OCI-LY7 (cell line): ENCODE data around the gene RAB8A. TPM values are rescaled to one million over a fixed set of nuclear protein-coding genes. Genes with fewer than 3 reads are reported as not detected.

Experiments used
- BruUV-seq: library from RNA; stranded (reverse); fragments of 400-500 nt; replicated peaks from 2 replicates; lab custom pipeline; 2021; lab: Mats Ljungman, UMichigan
- CTCF ChIA-PET: fragments of 300-600 bp; sonication (Branson Sonifier 250); formaldehyde crosslinking; loops from one replicate; lab custom pipeline; 2022; ENCODE audit warnings: antibody characterized with exemption; ENCODE audit not compliant: unreplicated experiment; lab: Charles Lee
- POLR2A ChIA-PET: fragments of 300-600 bp; sonication (Branson Sonifier 250); formaldehyde crosslinking; loops from one replicate; lab custom pipeline; 2022; ENCODE audit warnings: antibody characterized with exemption; lab: Charles Lee
- DNase-seq: peaks from one replicate; pipeline ENCODE4 v3.0.0-alpha.2; 2015; ENCODE audit warnings: low spot score
- H2AFZ ChIP-seq: fragments of 200-600 bp; sonication (generic), shearing (Covaris generic); 2 replicates; pipeline ENCODE4 v1.6.1; 2014; ENCODE audit warnings: mild to moderate bottlenecking, antibody characterized with exemption, low read length, moderate library complexity
- H3K27ac ChIP-seq: fragments of 200-600 bp; sonication (generic); 2 replicates; pipeline ENCODE4 v1.5.1; 2014; ENCODE audit warnings: mixed run types, low read depth, mild to moderate bottlenecking, moderate library complexity, low read length, inconsistent platforms; ENCODE audit not compliant: poor library complexity, severe bottlenecking
- H3K36me3 ChIP-seq: fragments of 200-600 bp; sonication (generic); 2 replicates; pipeline ENCODE4 v1.6.1; 2014; ENCODE audit warnings: mild to moderate bottlenecking, antibody characterized with exemption, low read length, moderate library complexity, mixed read lengths; ENCODE audit not compliant: insufficient read depth
- H3K4me1 ChIP-seq: fragments of 200-600 bp; sonication (generic); 2 replicates; pipeline ENCODE4 v1.5.1; 2014; ENCODE audit warnings: mild to moderate bottlenecking, low read length; ENCODE audit not compliant: insufficient read depth, poor library complexity, severe bottlenecking
- H3K4me2 ChIP-seq: fragments of 200-600 bp; sonication (generic); 2 replicates; pipeline ENCODE4 v1.6.1; 2014; ENCODE audit warnings: mild to moderate bottlenecking, low read length
- H3K4me3 ChIP-seq: fragments of 200-600 bp; sonication (generic); 2 replicates; pipeline ENCODE4 v1.5.1; 2014; ENCODE audit warnings: mild to moderate bottlenecking, low read depth, low read length; ENCODE audit not compliant: poor library complexity, severe bottlenecking
- H3K79me2 ChIP-seq: fragments of 200-600 bp; sonication (generic); 2 replicates; pipeline ENCODE4 v1.6.1; 2016; ENCODE audit warnings: low read depth, mild to moderate bottlenecking, low read length, moderate library complexity, mixed read lengths; ENCODE audit not compliant: insufficient read depth
- H3K9me2 ChIP-seq: fragments of 200-600 bp; sonication (generic); 2 replicates; pipeline ENCODE4 v1.6.1; 2016; ENCODE audit warnings: mild to moderate bottlenecking, low read length, mixed read lengths; ENCODE audit not compliant: insufficient read depth
- H3K9me3 ChIP-seq: fragments of 200-600 bp; sonication (generic); 2 replicates; pipeline ENCODE4 v1.6.1; 2014; ENCODE audit warnings: mild to moderate bottlenecking, mixed run types, low read length, mixed read lengths
- H4K20me1 ChIP-seq: fragments of 200-600 bp; sonication (generic); 2 replicates; pipeline ENCODE4 v1.6.1; 2014; ENCODE audit warnings: mild to moderate bottlenecking, antibody characterized with exemption, low read length, moderate library complexity, mixed read lengths; ENCODE audit not compliant: insufficient read depth
- CTCF ChIP-seq: fragments of 200-600 bp; sonication (generic); conservative IDR thresholded peaks from 2 replicates; pipeline ENCODE4 v1.5.1; 2014; ENCODE audit warnings: mild to moderate bottlenecking, antibody characterized with exemption, low read length, moderate library complexity, mixed read lengths
- EZH2phosphoT487 ChIP-seq: fragments of 200-600 bp; sonication (generic); IDR thresholded peaks from 2 replicates; pipeline ENCODE4 v1.6.1; 2018; ENCODE audit warnings: low read depth, borderline replicate concordance, mild to moderate bottlenecking, mixed run types, antibody characterized with exemption, low read length, moderate library complexity, mixed read lengths
- intact Hi-C: fragments of 100-400 bp; cut with micrococcal nuclease; formaldehyde crosslinking; loops from one replicate; pipeline ENCODE4 v1.10.0; 2022; ENCODE audit not compliant: unreplicated experiment
- total RNA-seq, 2 experiments: library from RNA; depleted of rRNA in 1 of 2; stranded (reverse); fragments of >200 nt in 1 of 2; shearing (Covaris generic) in 1 of 2; gene quantifications; 2 replicates each; pipeline ENCODE4 v1.2.3, GENCODE V29; 2014 to 2022

Gene RAB8A
- total RNA-seq, 2 experiments from 2014 or later: 64.9 to 124 TPM

GRCh38 chr19:16070366-16070990, 41.2 kb upstream of the RAB8A start:
- Histone ChIP-seq H3K36me3 (no peaks in the 10 kb centered on the region), H3K4me1 (peaks cover 37% of the 10 kb centered on the region), H3K9me2 (no peaks in the 10 kb centered on the region), H4K20me1 (no peaks in the 10 kb centered on the region), H3K4me2 (peak overlapping the region; percentile 69), H3K79me2 (peaks cover under 1% of the 10 kb centered on the region; the same call in 1 of the 2 replicates), H3K9me3 (no peaks in the 10 kb centered on the region), H3K27ac (peak overlapping the region; percentile 78), H2AFZ (peak overlapping the region; percentile 86), H3K4me3 (peak overlapping the region; percentile 37)
- intact Hi-C loops: loop anchor here (10.0 kb wide), 1 partner anchor 374 kb away; no protein-coding TSS in a partner anchor
- TF ChIP-seq CTCF (peak; percentile 30; the same call in 1 of the 2 replicates), EZH2phosphoT487 (no peak)
- no TSS peak for BruUV-seq
- DNase-seq: peak; percentile 92
- ChIA-PET CTCF (interaction anchor here (0.7 to 1.3 kb wide), 3 partner anchors 47 to 1278 kb away, joined by 3 to 6 read pairs (median 5); partner anchors contain the start of gene FAM32A), POLR2A (interaction anchor here (1.1 to 1.2 kb wide), 3 partner anchors 41 to 115 kb away, joined by 3 to 5 read pairs (median 4); partner anchors contain the start of gene FAM32A)

- Histone ChIP-seq H3K4me3 (no peak overlapping the region), H2AFZ (peak overlapping the region; percentile 86; the same call in 1 of the 2 replicates), H3K36me3 (no peaks in the 10 kb centered on the region), H3K4me2 (peak overlapping the region; percentile 69), H3K27ac (peak overlapping the region; percentile 78), H3K4me1 (peaks cover 41% of the 10 kb centered on the region), H3K9me3 (no peaks in the 10 kb centered on the region), H3K9me2 (no peaks in the 10 kb centered on the region), H3K79me2 (peaks cover 6% of the 10 kb centered on the region; the same call in 1 of the 2 replicates), H4K20me1 (no peaks in the 10 kb centered on the region)
- DNase-seq: no peak
- TF ChIP-seq CTCF (no peak), EZH2phosphoT487 (no peak)
- intact Hi-C loops: loop anchor here (10.0 kb wide), 1 partner anchor 374 kb away; no protein-coding TSS in a partner anchor
- no TSS peak for BruUV-seq
- POLR2A ChIA-PET: interaction anchor here (1.1 to 1.2 kb wide), 3 partner anchors 40 to 114 kb away, joined by 3 to 5 read pairs (median 4); partner anchors contain the start of gene FAM32A
- CTCF ChIA-PET: interaction anchor here (0.7 to 1.3 kb wide), 4 partner anchors 9 to 1277 kb away, joined by 3 to 6 read pairs (median 4); partner anchors contain the start of gene FAM32A
Observed at GRCh38 chr19:16071072-16071691, 40.5 kb upstream of the RAB8A start.
